Measurements from ENCODE around the gene BSX.

GRCh38 chr11:123000721-123001120 lies 19.1 kb upstream of the BSX start:
- TF ChIP-seq CTCF (conservative IDR thresholded peaks at IDR 0.05; ENCODE audit: low read depth, low read length) (no peak), POLR2A (IDR thresholded peaks at IDR 0.05; ENCODE audit: low read depth, low read length) (no peak), RCOR1 (IDR thresholded peaks at IDR 0.05; ENCODE audit: insufficient replicate concordance, low read length) (no peak), RAD21 (IDR thresholded peaks at IDR 0.05; ENCODE audit: low read length) (no peak), RFX5 (IDR thresholded peaks at IDR 0.05; ENCODE audit: low read depth, low read length) (no peak), FOS (IDR thresholded peaks at IDR 0.05; ENCODE audit: low read depth, low read length) (no peak), MAZ (IDR thresholded peaks at IDR 0.05; ENCODE audit: borderline replicate concordance, low read depth, low read length) (no peak), ELK1 (IDR thresholded peaks at IDR 0.05; ENCODE audit: borderline replicate concordance, low read depth, low read length) (no peak), SMC3 (IDR thresholded peaks at IDR 0.05; ENCODE audit: low read depth, low read length) (no peak), USF2 (IDR thresholded peaks at IDR 0.05; ENCODE audit: low read depth, low read length) (no peak), CEBPB (IDR thresholded peaks at IDR 0.05; ENCODE audit: low read depth, low read length) (no peak), BHLHE40 (IDR thresholded peaks at IDR 0.05; ENCODE audit: low read depth, low read length) (no peak), MAFK (IDR thresholded peaks at IDR 0.05; ENCODE audit: low read depth, low read length) (no peak), CHD1 (IDR thresholded peaks at IDR 0.05; ENCODE audit: low read depth, low read length) (no peak)

Measured in IMR-90 (cell line).